Lower leg skin (tissue), 3 donors: ENCODE measurements around the gene SLC13A2.

Source experiments
- CTCF ChIP-seq, 3 donors: fragments of 450-650 bp; IDR thresholded peaks; one replicate each; pipeline ENCODE4 v1.5.1; 2016; ENCODE audit warnings: antibody characterized with exemption in 3 of 3, mild to moderate bottlenecking in 3 of 3, moderate library complexity in 2 of 3
- POLR2A ChIP-seq, 2 donors: fragments of 450-650 bp; IDR thresholded peaks; one replicate each; pipeline ENCODE4 v1.6.1; 2016 to 2017; ENCODE audit warnings: antibody characterized with exemption in 2 of 2, mild to moderate bottlenecking in 1 of 2, moderate library complexity in 1 of 2

GRCh38 chr17:28472871-28473497, 460 bp upstream of the SLC13A2 start:
- TF ChIP-seq CTCF (IDR thresholded peaks at IDR 0.05): no peak
- TF ChIP-seq POLR2A (IDR thresholded peaks at IDR 0.05): no peak
